ENCODE data around the gene USH1C. TPM values are rescaled to one million over a fixed set of nuclear protein-coding genes. Genes with fewer than 3 reads are reported as not detected.

The USH1C gene
- not detected for total RNA-seq

DNA sequence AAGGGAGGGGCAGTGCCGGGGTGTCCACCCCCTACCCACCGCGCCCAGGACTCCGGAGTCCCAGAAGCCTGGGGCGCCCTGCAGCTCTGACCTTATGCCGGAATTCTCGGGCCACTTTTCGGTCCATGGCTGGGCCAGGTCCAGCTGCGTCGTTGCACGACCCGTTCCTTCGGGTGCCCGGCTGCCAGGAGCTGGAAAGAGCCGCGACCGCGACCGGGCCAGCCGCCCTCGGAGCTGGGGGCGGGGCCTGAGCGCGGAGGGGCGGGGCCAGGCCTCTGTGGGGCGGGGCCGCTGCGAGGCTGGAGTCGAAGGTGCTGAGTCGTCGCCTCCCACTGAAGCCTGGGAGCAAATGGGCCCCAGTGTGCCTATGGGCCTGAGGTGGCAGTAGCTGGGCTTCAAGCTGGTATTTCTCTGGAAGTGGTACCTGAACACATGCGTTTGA, at the start of gene USH1C:
TSS of gene USH1C (minus strand) at position 236 of the 442 bp plus-strand sequence. CDS start at position 127, 109 bp downstream.
- peak; percentile 83 for ATAC-seq
- peak; percentile 35 for DNase-seq
- CTCF ChIA-PET: interaction anchor here (0.8 kb wide), 1 partner anchor 17 kb away, joined by 3 read pairs; no protein-coding TSS in a partner anchor
- no peaks in the 10 kb centered on the region for H3K9me3 Mint-ChIP-seq
- intact Hi-C loops (cut with micrococcal nuclease): no loop called here
- no peak within 1 kb of the TSS for H3K4me3 Mint-ChIP-seq
- no peak within 1 kb of the TSS for H3K27ac Mint-ChIP-seq
- TF ChIP-seq CTCF (IDR thresholded peaks at IDR 0.05): no peak
- H3K36me3 Mint-ChIP-seq (ENCODE audit: low read depth): no peaks in the 10 kb centered on the region
- peaks cover 2% of the 10 kb centered on the region for H3K4me1 Mint-ChIP-seq (ENCODE audit: low read depth)
- POLR2A ChIA-PET: no interaction called here
- peaks cover 30% of the 10 kb centered on the region for H3K27me3 Mint-ChIP-seq

DNA sequence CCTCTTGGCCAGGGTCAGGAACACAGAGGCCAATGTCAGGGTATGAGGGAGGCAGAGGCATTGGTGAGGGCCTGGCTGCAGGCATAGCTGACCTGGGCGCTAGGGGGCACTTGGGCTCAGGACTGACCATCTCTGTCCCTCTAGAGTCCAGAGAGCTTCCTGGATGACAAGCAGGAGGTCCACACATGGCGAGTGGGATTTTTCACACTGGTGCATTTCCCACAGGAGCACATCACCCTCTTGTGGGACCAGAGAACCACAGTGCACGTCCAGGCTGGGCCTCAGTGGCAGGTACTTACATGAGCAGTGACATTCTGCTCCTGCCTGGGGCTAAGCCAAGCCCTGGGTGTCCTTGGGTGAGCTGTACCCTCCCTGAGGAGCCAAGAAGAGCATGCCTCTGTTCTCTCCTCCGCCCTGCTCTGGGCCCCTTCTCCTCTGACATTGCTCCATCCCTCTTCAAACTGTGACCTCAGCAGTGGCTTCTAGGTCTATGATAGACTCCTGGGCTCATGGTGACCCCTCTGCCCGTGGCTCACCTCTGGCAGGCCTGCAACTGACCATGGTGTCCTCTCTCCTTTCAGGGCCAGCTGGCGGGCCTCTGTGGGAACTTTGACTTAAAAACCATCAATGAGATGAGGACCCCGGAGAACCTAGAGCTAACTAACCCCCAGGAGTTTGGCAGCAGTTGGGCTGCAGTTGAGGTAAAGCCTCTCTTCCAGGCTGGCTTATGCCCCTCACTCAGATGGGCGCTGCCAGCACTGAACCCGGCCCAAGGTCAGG, 49.4 kb upstream of the USH1C start:
- intact Hi-C loops (cut with micrococcal nuclease): loop anchor here (10.0 kb wide), 1 partner anchor 121 kb away; the partner anchor contains the start of gene MYOD1
- ChIA-PET CTCF (no interaction called here), POLR2A (no interaction called here)
- no peaks in the 10 kb centered on the region for H3K4me1 Mint-ChIP-seq (ENCODE audit: low read depth)
- no peaks in the 10 kb centered on the region for H3K36me3 Mint-ChIP-seq (ENCODE audit: low read depth)
- ATAC-seq (no peak), DNase-seq (no peak)
- no peak overlapping the region for H3K4me3 Mint-ChIP-seq
- H3K27me3 Mint-ChIP-seq: peaks cover 3% of the 10 kb centered on the region
- no peak overlapping the region for H3K27ac Mint-ChIP-seq
- no peaks in the 10 kb centered on the region for H3K9me3 Mint-ChIP-seq
- TF ChIP-seq CTCF (IDR thresholded peaks at IDR 0.05): no peak

DNA sequence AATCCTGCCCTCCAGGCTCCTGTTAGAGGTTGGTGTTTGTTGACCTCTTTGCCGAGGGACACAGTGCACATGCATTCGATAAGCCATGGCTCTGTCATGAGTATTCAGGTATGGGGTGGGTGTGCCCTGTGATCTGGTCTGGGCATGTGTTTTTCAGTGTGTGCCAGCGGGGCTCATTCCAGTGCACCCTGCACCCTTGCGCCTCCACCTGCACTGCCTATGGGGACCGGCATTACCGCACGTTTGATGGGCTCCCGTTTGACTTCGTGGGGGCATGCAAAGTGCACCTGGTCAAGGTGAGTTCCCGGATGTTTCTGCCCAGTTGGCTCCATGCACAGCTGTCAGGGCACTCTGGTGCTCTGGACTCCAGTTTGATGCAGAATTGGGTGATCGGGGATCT, 47.1 kb upstream of the USH1C start:
- H3K4me1 Mint-ChIP-seq (ENCODE audit: low read depth): no peaks in the 10 kb centered on the region
- H3K27ac Mint-ChIP-seq: no peak overlapping the region
- H3K9me3 Mint-ChIP-seq: no peaks in the 10 kb centered on the region
- DNase-seq (no peak), ATAC-seq (no peak)
- H3K27me3 Mint-ChIP-seq: peaks cover 4% of the 10 kb centered on the region
- ChIA-PET CTCF (interaction anchor here (1.2 kb wide), 1 partner anchor 140 kb away, joined by 4 read pairs; no protein-coding TSS in a partner anchor), POLR2A (no interaction called here)
- H3K4me3 Mint-ChIP-seq: no peak overlapping the region
- intact Hi-C loops (cut with micrococcal nuclease): loop anchor here (10.0 kb wide), 1 partner anchor 124 kb away; the partner anchor contains the start of gene MYOD1
- no peak for TF ChIP-seq CTCF (IDR thresholded peaks at IDR 0.05)
- no peaks in the 10 kb centered on the region for H3K36me3 Mint-ChIP-seq (ENCODE audit: low read depth)

DNA sequence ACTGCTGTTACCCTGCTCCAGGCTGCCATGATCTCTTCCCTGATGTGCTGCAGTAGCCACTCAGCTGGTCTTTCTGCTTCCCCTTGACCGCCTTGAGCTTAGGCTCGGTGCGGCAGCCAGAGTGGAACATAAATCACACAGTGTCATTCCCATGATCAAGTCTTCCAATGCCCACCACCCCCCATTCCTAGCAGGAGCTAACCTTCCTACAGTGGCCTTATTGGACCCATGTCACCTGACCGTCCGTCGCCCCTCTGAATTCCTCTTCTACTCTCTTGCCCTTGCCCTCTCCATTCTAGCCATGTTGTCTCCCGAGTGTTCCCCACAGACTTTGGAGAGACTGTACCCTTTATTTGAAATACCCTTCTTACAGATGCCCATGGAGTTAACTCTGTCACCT, 46.2 kb upstream of the USH1C start:
- no peak for ATAC-seq
- CTCF ChIA-PET: no interaction called here
- DNase-seq: no peak
- Mint-ChIP-seq H3K4me3 (no peak overlapping the region), H3K27ac (no peak overlapping the region), H3K4me1 (ENCODE audit: low read depth) (no peaks in the 10 kb centered on the region), H3K9me3 (no peaks in the 10 kb centered on the region), H3K36me3 (ENCODE audit: low read depth) (no peaks in the 10 kb centered on the region), H3K27me3 (peaks cover 4% of the 10 kb centered on the region)
- POLR2A ChIA-PET: no interaction called here
- intact Hi-C loops (cut with micrococcal nuclease): loop anchor here (10.0 kb wide), 1 partner anchor 124 kb away; the partner anchor contains the start of gene MYOD1
- TF ChIP-seq CTCF (IDR thresholded peaks at IDR 0.05): no peak

- CTCF ChIA-PET: no interaction called here
- no peak for ATAC-seq
- Mint-ChIP-seq H3K27me3 (peaks cover 4% of the 10 kb centered on the region), H3K9me3 (no peaks in the 10 kb centered on the region), H3K27ac (no peak overlapping the region), H3K4me3 (no peak overlapping the region), H3K4me1 (ENCODE audit: low read depth) (no peaks in the 10 kb centered on the region), H3K36me3 (ENCODE audit: low read depth) (no peaks in the 10 kb centered on the region)
- POLR2A ChIA-PET: no interaction called here
- intact Hi-C loops (cut with micrococcal nuclease): no loop called here
- TF ChIP-seq CTCF (IDR thresholded peaks at IDR 0.05): no peak
- no peak for DNase-seq
Measured at GRCh38 chr11:17588721-17589120, 44.5 kb upstream of the USH1C start.

Measured in activated CD8-positive, alpha-beta T cell treated with anti-CD3 and anti-CD28 coated beads for 36 hours (primary cell).